Endodermal cell (in vitro differentiated cells): ENCODE data around the gene FBXL12. TPM values are rescaled to one million over a fixed set of nuclear protein-coding genes. Genes with fewer than 3 reads are reported as not detected.

Experiments
- DNase-seq: peaks from one replicate; pipeline ENCODE4 v3.0.0-alpha.2; 2017
- H3K27ac ChIP-seq: 2 replicates; pipeline ENCODE4 v1.5.1; 2013; ENCODE audit warnings: mild to moderate bottlenecking, low read depth, low read length, moderate library complexity
- H3K27me3 ChIP-seq: 2 replicates; pipeline ENCODE4 v1.6.1; 2013; ENCODE audit warnings: mild to moderate bottlenecking, low read length, moderate library complexity; ENCODE audit not compliant: insufficient read depth, control insufficient read depth, poor library complexity, severe bottlenecking
- H3K36me3 ChIP-seq: 2 replicates; pipeline ENCODE4 v1.7.0; 2013; ENCODE audit warnings: mild to moderate bottlenecking, low read length, moderate library complexity; ENCODE audit not compliant: control insufficient read depth, insufficient read depth
- H3K4me1 ChIP-seq: one replicate; pipeline ENCODE4 v1.7.0; 2013; ENCODE audit warnings: low read length; ENCODE audit not compliant: control insufficient read depth, insufficient read depth
- H3K4me3 ChIP-seq: 2 replicates; pipeline ENCODE4 v1.5.1; 2013; ENCODE audit warnings: mild to moderate bottlenecking, low read length, moderate library complexity
- H3K9ac ChIP-seq: 2 replicates; pipeline ENCODE4 v1.6.1; 2013; ENCODE audit warnings: mild to moderate bottlenecking, low read length, moderate library complexity; ENCODE audit not compliant: poor library complexity, severe bottlenecking; ENCODE audit errors: extremely low read depth
- H3K9me3 ChIP-seq: 2 replicates; pipeline ENCODE4 v1.6.1; 2013; ENCODE audit warnings: mild to moderate bottlenecking, low read length, moderate library complexity; ENCODE audit not compliant: control insufficient read depth
- H3K27ac Mint-ChIP-seq: 2 replicates; pipeline ENCODE4 v1.8.0; 2020; ENCODE audit warnings: mixed read lengths
- H3K27me3 Mint-ChIP-seq: 2 replicates; pipeline ENCODE4 v1.8.0; 2021; ENCODE audit warnings: mild to moderate bottlenecking, mixed read lengths; ENCODE audit not compliant: insufficient read depth
- H3K36me3 Mint-ChIP-seq: 2 replicates; pipeline ENCODE4 v1.8.0; 2020; ENCODE audit warnings: low read depth, mixed read lengths
- H3K4me1 Mint-ChIP-seq: 2 replicates; pipeline ENCODE4 v1.8.0; 2020; ENCODE audit warnings: mixed read lengths
- H3K4me3 Mint-ChIP-seq: 2 replicates; pipeline ENCODE4 v1.8.0; 2020; ENCODE audit warnings: mild to moderate bottlenecking, moderate library complexity, mixed read lengths
- H3K9me3 Mint-ChIP-seq: 2 replicates; pipeline ENCODE4 v1.8.0; 2020; ENCODE audit warnings: mild to moderate bottlenecking, mixed read lengths
- CTCF ChIP-seq: fragments of 200-600 bp; sonication (generic); conservative IDR thresholded peaks from 2 replicates; pipeline ENCODE4 v1.5.0; 2021; ENCODE audit warnings: antibody characterized with exemption, mild to moderate bottlenecking
- WGBS, 2 experiments: methylation state at CpG; one replicate each; pipeline versions ENCODE4 v1.1.5 to v1.1.7; 2013; ENCODE audit warnings: missing lambda C conversion rate in 2 of 2, mixed read lengths in 1 of 2; ENCODE audit not compliant: insufficient coverage in 1 of 2, insufficient read length in 1 of 2; 5-methylcytosine and 5-hydroxymethylcytosine counted together
- total RNA-seq, 2 donors: library from RNA; stranded (reverse); fragmentation: NEBNext Ultra II Directional in 1 of 2; extraction: Animal tissue kit (Norgen Biotek cat#: 25700) in 1 of 2; gene quantifications; 2 replicates in 1 of 2; 3 replicates in 1 of 2; pipeline ENCODE4 v1.2.1, GENCODE V29; 2021

FBXL12 gene
- total RNA-seq, 2 donors from 2014 or later, result 28.3 to 28.8 TPM

DNA sequence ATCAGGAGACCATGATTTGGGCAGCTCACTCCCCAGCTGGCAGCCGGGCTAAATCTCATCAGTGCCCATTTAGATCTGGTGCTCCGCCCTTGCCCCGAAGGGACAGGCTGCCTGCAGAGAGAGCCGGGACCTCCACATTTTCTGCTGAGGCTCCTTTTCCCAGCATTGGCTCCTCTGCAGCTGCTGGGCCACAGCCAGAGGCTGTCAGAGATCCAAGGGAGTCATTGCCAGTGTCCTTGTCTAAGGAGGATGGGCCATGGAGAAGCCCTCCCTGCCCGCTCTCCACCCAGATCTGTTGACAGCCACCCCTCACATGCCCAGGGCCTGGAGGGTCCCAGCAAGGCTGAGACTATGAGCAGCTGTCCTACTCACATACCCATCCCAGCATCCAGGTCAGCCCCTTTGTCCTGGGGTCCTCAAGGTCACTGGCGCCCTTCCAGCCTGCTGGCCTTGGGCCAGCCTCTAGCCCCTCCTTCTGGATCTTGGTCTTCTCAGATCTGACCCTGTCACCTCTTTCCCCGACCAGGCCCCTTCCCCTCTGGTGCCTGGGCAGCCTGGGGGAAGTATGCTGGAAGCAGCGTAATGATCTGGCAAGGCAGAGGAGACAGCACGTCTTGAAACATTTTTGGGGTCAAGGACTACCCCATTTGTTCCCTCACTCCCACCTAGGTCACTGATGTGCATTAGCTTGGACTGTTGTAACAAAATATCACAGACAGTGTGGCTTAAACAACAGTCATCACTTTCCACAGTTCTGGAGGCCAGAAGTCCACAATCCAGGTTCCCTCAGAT, 24.2 kb upstream of the FBXL12 start:
- H3K4me1 ChIP-seq, result no peaks in the 10 kb centered on the region
- H3K27ac Mint-ChIP-seq, result no peak overlapping the region
- DNase-seq, result no peak
- no peak overlapping the region for H3K4me3 ChIP-seq
- no peak for TF ChIP-seq CTCF
- H3K4me3 Mint-ChIP-seq, result no peak overlapping the region
- H3K9me3 Mint-ChIP-seq, result no peaks in the 10 kb centered on the region
- no peak overlapping the region for H3K27ac ChIP-seq
- H3K9me3 ChIP-seq, result no peaks in the 10 kb centered on the region
- peaks cover 62% of the 10 kb centered on the region for H3K36me3 Mint-ChIP-seq
- peaks cover 58% of the 10 kb centered on the region for H3K36me3 ChIP-seq
- 94 to 96% methylated on average over 8 to 9 of the region's 9 CpGs for WGBS, 2 experiments
- no peaks in the 10 kb centered on the region for H3K4me1 Mint-ChIP-seq
- no peak overlapping the region for H3K9ac ChIP-seq
- no peaks in the 10 kb centered on the region for H3K27me3 ChIP-seq
- no peaks in the 10 kb centered on the region for H3K27me3 Mint-ChIP-seq

DNA sequence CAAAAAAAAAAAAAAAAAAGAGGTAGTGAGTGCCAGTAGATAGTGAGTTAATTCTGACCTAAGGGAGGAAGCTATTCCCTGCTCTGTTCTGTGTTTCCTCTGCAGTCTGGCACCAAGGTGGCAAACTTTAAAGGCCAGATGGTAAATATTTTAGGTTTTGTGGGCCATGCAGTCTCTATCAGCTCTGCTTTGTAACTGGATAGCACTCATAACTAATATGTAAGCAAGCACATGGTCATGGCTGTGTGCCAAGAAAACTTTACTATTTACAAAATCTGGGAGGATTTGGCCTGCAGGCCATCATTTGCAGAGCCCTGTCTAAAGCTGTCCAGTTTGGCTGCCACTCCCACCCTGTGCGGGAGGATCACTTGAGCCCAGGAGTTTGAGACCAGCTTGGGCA, 20.5 kb upstream of the FBXL12 start:
- peaks cover 52% of the 10 kb centered on the region for H3K36me3 ChIP-seq
- peaks cover 48% of the 10 kb centered on the region for H3K36me3 Mint-ChIP-seq

DNA sequence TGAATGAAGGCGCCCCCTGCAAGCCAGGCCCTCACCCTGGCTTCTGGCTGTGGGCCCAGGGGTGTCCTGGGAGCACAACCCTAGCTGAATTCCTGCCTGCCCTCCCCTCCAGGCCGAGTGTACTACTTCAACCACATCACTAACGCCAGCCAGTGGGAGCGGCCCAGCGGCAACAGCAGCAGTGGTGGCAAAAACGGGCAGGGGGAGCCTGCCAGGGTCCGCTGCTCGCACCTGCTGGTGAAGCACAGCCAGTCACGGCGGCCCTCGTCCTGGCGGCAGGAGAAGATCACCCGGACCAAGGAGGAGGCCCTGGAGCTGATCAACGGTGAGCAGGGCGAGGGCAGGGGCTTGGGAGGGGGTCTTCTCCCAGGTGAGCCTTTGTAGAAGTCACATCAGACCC, 19.4 kb upstream of the FBXL12 start:
- Mint-ChIP-seq H3K27me3 (no peaks in the 10 kb centered on the region), H3K36me3 (peaks cover 41% of the 10 kb centered on the region), H3K4me1 (peaks cover 4% of the 10 kb centered on the region), H3K9me3 (no peaks in the 10 kb centered on the region), H3K4me3 (no peak overlapping the region), H3K27ac (no peak overlapping the region)
- Histone ChIP-seq H3K27me3 (no peaks in the 10 kb centered on the region), H3K4me1 (peaks cover 5% of the 10 kb centered on the region), H3K9ac (no peak overlapping the region), H3K27ac (no peak overlapping the region), H3K36me3 (peaks cover 42% of the 10 kb centered on the region), H3K4me3 (no peak overlapping the region), H3K9me3 (no peaks in the 10 kb centered on the region)
- no peak for TF ChIP-seq CTCF
- 96 to 97% methylated on average over 9 to 15 of the region's 15 CpGs for WGBS, 2 experiments
- no peak for DNase-seq

More for the DNA sequence above, 20.5 kb upstream of the FBXL12 start:
- no peaks in the 10 kb centered on the region for H3K27me3 Mint-ChIP-seq
- H3K4me1 ChIP-seq, result peaks cover 5% of the 10 kb centered on the region
- H3K4me1 Mint-ChIP-seq, result peaks cover 4% of the 10 kb centered on the region
- H3K27ac Mint-ChIP-seq, result no peak overlapping the region
- 90 to 97% methylated on average over 1 of the region's 1 CpG for WGBS, 2 experiments
- TF ChIP-seq CTCF, result no peak
- no peaks in the 10 kb centered on the region for H3K27me3 ChIP-seq
- H3K27ac ChIP-seq, result no peak overlapping the region
- no peak overlapping the region for H3K4me3 ChIP-seq
- H3K4me3 Mint-ChIP-seq, result no peak overlapping the region
- no peak for DNase-seq
- no peaks in the 10 kb centered on the region for H3K9me3 ChIP-seq
- no peak overlapping the region for H3K9ac ChIP-seq
- H3K9me3 Mint-ChIP-seq, result no peaks in the 10 kb centered on the region
